MV-4-11 (cell line): Measurements from ENCODE around the gene TMEM72.

Experiments
- DNase-seq: peaks from one replicate; lab custom pipeline; 2025; lab: John Stamatoyannopoulos, UW

The TMEM72 gene

DNA sequence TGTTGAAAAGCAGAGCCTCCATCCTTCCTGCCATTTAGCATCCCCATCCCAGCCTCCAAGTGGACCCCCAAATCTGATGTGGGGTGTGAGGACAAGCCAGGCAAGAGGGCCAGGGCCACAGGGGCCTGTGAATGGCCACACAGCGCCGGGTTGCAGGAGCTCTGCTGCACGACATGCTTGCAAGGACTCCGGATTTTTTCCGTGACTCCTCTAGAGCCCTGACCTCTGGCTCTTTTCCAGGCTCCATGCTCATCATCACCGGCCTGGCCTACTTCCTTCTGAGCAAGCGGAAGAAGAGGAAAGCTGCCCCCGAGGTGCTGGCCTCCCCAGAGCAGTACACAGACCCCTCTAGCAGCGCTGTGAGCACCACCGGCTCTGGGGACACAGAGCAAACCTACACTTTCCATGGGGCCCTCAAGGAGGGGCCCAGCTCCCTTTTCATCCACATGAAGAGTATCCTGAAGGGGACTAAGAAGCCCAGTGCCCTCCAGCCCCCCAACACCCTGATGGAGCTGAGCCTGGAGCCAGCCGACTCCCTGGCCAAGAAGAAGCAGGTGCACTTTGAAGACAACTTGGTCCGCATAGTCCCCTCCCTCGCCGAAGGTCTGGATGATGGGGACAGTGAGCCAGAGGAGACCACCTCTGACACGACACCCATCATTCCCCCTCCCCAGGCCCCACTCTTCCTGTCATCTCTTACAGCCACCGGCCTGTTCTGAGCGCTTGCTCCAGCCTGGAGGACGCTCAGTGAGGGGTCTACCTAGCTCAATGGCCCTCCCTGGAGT lies 23.5 kb downstream of the TMEM72 start:
- DNase-seq, result no peak

DNA sequence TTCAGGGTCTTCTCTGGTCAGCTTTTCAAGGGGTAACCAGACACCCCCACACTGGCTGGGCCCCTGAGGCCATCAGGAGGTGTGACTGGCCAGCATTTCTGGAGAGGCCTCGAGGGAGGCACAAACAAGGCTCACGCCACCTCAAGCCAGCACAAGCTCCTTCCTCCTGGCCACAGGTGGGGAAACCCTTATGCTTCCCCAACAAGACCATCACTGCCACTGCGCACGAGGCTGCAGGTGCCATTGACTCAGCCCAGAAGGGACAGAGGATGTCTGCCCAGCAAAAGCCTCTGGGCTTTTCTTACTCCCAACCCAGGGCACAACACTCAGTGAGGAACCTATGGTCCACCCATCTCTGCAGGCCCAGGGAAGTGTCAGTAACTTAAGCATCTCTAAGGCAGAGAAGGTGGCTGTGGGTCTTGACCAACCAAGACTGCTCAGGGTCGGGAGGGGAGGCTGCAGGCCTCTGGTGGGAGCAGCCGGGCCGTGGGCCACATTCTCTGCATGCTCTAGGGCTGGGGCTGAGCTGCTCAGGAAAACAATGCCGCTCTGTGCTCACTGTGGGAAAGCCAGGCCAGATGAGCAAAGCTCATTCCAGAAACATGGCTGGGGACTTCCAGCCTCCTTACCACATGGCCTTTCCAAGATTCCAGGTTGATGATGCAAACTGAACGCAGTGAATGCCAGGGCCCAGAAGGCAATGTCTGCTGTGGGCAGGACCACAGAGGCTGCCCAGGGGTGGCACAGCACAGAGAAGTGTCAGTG lies 24.2 kb downstream of the TMEM72 start:
- no peak for DNase-seq

GRCh38 chr10:44935966-44936295 lies 24.8 kb downstream of the TMEM72 start:
- DNase-seq, result peak; percentile 83

DNA sequence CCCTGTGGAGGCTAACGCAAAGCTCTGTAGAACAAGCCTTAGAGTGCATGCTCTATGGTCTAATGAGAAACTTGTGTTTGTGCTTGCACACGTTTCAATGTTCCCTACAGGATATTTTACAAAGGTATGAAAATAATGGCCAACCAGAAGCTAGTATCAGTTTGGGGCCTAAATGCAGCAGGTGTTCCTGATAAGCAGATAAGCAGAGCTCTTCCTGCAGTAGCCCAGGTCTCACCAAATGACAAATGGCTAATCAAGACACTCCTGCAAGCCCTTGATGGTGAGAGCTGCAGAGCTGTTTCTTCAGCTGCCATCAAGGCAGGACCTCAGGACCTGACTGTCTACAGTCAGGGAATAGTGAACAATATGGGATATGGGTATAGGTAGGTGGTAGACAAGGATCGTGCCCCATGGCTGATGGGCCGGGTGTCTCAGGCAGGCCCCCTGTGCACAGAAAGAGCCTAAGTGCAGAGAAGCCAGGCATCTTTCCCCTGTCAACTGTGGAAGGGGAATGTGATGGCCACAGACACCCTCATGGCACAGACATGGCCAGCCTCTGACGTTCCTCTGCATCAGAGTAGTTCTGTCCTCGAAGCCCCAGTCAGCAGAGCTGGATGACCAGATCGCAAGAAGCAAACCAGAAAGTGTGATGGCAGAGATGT lies 25.3 kb downstream of the TMEM72 start:
- DNase-seq, result no peak

DNA sequence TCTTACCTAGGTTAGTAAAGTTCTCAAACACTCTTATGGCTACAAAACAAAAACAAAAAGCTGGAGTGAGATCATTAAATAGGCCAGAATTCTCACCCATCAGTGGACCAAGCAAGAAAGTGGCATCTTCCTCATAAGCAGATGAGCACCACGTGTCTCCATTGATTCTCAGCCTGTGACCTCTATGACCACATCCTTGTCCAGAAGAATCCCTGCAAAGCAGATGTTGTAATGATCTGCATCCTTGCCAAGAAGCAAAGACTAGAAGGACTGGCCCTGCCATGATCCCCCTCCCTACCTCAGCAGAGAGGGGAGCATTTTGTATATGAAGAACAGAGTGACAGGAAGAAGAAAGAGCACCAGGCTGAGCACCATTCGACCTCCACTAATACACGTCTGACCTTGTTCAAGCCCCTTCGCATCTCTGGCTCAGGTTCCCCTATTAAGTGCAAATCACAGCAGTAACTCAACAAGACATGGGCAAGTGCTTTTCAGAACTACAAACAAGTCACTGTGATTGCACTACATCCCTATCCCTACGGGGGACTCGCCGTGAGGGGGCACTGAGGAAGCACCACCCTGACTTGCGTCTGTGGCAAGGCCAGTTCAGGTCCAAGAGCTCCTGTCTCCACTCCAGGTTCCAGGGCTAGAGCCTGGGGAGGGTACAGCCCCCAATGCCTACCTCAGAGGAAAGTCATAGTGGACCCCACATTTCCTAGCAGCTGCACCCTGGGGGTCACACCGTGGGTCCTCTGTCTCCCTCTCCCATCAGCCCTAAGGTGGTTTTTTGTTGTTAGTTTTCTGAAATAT lies 26.3 kb downstream of the TMEM72 start:
- DNase-seq, result peak; percentile 78

- DNase-seq, result peak; percentile 64
Observed at GRCh38 chr10:44938956-44939355, 27.8 kb downstream of the TMEM72 start.

DNA sequence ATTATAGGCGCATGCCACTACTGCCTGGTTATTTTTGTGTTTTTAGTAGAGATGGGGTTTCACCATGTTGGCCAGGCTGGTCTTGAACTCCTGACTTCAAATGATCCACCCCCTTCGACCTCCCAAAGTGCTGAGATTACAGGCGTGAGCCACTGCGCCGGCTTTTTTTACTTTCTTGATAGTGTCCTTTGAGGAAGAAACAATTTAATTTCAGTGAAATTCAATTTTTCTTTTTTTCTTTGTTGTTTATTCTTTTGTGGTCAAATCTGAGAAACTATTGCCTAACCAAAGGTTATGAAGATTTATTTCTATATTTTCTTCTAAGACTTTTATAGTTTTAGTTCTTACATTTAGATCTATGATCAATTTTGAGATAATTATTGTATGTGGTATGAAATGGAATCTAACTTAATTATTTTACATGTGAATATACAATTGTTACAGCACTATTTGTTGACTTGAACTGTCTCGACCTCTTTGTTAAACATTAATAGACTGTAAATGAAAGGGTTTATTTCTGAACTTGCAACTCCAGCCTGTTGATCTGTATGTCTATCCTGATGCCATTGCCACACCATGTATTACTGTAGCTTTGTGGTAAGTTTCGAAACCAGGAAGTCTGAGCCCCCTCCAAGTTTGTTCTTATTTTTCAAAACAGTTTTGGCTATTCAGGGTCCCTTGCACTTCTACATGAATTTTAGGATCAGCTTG lies 28.7 kb downstream of the TMEM72 start:
- peak; percentile 91 for DNase-seq

DNA sequence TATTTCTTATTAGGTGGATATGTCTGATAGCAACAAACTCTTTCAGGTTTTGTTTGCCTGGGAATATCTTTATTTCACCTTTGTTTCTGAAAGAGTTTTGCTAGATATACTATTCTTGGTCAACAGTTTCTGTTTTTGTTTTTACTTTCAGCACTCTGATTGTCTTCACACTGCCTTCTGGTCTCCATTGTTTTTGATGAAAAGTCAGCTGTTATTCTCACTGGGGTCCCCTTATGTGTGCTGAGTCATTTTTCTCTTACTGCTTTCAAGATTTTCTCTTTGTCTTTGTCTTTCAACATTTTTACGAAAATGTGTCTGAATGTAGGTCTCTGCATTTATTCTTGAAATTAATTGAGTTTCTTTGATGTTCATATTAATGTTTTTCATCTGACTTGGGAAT lies 33.2 kb downstream of the TMEM72 start:
- no peak for DNase-seq

DNA sequence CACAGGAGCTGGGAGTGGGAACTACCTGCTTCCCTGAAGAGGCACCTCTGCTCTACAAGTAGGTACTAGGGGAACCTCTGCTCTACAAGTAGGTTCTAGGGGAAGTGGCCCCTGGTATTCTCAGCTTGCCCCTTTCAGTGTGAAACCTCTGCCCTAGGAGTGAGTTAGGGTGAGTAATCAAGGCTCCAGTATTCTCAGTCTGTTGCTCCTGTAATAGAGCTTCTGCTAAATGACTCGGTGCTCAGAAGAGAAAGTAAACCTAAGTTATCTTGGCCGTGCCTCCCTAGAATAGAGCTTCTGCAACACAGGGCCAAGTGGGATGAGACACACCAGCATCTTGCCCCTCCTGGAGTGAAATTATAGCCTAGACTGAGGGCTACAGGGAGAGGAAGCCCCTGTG lies 35.1 kb downstream of the TMEM72 start:
- peak; percentile 50 for DNase-seq

DNA sequence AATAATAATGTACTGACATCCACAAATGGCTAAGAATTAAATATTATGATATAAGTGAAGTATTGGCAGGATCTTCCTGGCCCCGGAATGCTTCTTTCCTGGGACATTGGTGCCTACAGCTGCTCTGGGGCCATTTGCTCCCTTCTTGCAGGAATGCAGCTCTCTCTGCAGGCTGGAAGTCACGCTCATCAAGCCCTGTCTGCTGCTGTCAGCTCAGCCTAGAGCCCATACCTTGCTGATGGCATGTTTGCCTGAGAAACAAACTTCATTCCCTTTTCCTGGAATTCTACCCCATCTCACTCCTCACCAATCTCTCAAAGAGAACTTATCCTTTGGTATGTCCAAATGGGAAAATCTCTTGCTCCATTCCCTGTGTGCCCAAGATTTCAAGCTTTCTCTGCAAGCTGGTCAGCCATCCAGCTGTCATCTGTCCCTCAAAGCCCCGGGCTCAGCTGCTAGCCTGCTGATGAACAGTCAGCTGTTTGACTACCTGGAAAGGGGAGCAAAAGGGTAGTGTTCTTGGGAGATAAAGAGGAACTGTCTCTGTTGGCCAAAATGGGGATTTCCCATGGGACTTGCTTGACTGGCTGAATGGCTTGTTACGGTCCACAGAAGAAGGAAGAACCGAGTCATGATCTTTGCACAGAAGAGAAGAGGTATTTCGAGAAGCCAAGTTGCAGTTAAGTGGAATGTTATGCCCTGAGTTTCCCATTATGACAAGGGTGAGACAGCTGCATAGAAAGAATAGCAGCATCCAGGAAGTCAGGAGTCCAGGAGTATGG lies 36.4 kb downstream of the TMEM72 start:
- DNase-seq, result no peak

DNA sequence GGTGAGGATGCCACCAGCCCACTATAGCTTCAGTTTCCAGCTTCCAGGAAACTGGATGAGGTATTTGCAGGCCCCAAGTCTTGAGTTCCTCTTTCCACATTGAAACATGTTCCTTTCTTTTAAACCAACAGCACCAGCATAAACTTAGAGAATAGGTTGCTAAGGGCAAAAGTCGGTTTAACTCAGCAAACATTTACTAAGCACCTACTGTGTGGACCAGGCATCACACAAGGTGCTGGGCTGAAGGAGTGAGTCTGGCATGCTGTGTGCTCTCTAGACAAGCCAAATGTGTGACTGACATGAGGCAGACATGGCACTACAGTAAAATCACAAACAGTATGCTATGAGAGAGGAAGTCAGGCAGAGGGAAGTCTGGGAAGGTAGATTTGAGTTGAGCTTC lies 37.5 kb downstream of the TMEM72 start:
- peak; percentile 48 for DNase-seq

DNA sequence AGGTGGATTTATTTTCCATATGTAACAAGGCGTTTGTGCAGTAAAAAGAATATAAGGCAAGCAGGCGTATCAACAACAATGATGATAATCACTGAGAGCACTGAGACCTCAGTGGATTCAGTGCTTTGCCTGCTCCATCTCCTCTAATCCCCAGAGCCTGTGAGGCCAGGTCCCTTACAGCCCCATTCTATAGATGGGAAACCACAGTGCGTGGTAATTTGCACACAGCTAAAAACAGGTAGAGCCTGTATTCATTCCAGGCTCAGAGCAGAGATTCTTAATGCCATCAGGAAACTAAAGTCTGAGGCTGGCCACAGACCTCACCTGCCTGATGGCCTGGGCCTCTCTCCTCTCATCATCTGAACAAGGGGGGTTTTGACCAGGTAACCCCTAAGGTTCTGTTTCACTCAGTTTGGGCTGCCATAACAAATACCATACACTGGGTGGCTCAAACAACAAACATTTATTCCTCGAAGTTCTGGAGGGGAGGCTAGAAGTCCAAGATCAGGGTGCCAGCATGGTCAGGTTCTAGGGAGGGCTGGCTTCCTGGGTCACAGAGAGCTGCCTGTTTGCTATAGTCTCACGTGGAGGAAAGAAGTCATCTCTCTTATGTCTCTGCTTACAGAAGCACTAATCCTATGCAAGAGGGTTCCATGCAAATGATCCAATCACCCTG lies 38.1 kb downstream of the TMEM72 start:
- DNase-seq, result no peak

DNA sequence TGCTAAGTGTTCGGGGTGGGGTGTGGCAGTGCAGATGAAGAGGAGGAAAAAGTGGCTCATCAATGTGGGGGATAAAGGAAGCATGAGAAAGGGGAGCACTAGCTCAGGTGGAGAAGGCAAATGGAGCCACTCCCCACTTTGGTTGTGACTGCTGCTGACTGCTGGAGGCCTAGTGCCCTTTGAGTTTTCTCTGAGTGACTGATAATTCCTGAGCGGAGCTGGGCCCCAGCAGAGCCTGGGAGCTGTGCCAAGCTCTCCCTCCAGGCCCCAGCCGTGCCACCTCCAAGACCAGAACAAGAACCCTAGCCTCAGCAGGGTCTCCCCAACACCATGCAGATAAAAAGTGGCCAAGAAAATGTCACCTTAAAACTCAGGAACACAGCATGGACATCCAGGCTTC lies 38.8 kb downstream of the TMEM72 start:
- no peak for DNase-seq

DNA sequence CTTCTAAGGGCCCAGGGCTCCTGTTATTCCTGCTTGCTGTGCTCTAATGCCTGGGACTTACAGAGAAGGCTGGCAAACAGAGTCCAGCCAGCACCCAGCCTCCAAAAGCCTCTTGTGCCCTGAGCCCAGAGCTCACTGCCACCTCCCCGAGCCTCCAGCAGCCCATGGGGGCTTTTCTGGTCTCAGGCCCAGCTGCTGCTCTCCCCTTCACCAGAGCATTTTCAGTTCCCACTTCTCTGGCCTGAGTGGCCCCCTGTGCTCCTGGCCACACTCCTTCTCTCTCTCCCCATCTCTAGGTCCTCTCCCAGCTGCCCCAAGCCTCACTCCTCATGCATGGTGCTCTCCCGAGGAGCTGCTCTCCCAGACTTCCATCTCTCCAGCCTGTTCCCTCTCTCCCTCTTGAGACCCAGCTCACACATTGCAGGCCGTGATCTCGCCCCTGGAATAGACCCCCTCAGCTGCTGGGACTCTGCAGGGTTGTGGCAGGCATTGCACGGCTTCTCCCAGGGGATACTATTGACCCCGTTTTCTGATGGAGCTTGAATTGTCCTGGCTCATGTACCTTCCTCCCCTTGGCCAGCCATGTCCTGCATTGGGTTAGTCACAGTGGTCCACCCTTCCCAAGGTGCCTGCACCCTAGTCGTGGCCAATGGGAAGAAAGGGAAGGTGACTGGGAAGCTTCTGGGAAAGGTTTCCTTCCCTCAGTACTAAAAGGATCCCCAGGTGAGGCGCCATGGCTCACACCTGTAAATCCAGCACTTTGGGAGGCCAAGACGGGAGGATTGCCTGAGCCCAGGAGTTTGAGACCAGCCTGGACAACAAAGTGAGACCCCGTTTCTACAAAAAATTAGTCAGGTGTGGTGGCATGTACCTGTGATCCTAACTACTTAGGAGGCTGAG lies 39.4 kb downstream of the TMEM72 start:
- peak; percentile 53 for DNase-seq

GRCh38 chr10:44951576-44952226 lies 40.6 kb downstream of the TMEM72 start:
- no peak for DNase-seq

GRCh38 chr10:44952779-44953231 lies 41.7 kb downstream of the TMEM72 start:
- no peak for DNase-seq

- no peak for DNase-seq
Observed at GRCh38 chr10:44954042-44954441, 42.9 kb downstream of the TMEM72 start.

DNA sequence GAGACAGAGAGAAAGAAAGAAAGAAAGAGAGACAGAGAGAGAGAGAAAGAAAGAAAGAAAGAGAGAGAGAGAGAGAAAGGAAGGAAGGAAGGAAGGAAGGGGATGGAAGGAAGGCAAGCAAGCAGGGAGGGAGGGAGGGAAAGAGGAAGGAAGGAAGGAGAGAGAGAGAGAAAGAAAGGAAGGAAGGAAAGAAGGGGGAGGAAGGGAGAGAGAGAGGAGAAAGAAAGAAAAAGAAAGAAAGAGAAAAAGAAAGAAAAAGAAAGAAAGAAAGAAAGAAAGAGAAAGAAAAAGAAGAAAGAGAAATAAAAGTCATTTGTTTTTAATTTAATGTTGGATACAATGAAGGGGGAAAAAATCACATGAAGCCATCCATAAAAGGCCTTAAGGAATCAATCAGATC lies 43.8 kb downstream of the TMEM72 start:
- DNase-seq, result no peak
